HG03097 (cell line): ENCODE results near the gene RNF151.
"Not testable (repeated sequence)": the region's sequence is repeated elsewhere in the genome, so short reads cannot be mapped to it uniquely, and the experiment has no call there.

Experiments
- ATAC-seq: cut with Tn5 transposase; IDR thresholded peaks from one replicate; pipeline ENCODE4 v1.9.1; 2021; ENCODE audit not compliant: unreplicated experiment, low FRiP score

The RNF151 gene

GRCh38 chr16:1966460-1966859 is at the start of gene RNF151:
TSS of gene RNF151 (plus strand) at chr16:1966856. CDS start at chr16:1966882, 26 bp downstream.
- no peak for ATAC-seq

DNA sequence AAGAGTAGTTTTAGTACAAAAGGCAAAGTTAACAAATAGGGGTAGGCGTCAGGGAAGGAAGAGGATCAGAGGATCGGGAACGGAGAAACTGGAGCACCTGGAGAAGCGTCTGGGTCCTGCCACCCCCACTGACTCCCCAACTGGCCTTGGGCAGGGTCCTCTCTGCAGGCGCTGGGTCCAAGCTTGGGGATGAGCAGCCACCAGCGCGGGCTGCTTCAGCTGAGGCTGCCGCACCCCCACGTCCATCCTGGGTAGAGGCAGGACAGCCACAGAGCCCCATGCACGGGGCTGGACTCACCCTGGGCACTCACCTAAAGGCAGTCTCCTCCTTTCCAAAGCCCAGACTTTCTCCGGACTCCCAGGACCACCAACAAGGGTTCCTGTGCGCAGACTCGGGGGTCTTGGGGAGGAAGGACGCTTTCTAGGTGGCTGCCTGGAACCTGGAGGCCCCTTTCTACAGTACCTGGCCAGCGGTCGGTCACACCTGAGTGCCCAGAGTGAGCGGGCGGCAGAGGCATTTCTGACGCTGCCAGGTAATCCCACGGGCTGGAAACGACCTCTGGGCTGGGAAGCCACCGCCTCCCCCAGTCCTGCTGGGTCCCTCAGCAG is 49.5 kb upstream of the RNF151 start:
- ATAC-seq = no peak

- ATAC-seq = no peak
Observed at GRCh38 chr16:1917665-1918350, 48.8 kb upstream of the RNF151 start.

DNA sequence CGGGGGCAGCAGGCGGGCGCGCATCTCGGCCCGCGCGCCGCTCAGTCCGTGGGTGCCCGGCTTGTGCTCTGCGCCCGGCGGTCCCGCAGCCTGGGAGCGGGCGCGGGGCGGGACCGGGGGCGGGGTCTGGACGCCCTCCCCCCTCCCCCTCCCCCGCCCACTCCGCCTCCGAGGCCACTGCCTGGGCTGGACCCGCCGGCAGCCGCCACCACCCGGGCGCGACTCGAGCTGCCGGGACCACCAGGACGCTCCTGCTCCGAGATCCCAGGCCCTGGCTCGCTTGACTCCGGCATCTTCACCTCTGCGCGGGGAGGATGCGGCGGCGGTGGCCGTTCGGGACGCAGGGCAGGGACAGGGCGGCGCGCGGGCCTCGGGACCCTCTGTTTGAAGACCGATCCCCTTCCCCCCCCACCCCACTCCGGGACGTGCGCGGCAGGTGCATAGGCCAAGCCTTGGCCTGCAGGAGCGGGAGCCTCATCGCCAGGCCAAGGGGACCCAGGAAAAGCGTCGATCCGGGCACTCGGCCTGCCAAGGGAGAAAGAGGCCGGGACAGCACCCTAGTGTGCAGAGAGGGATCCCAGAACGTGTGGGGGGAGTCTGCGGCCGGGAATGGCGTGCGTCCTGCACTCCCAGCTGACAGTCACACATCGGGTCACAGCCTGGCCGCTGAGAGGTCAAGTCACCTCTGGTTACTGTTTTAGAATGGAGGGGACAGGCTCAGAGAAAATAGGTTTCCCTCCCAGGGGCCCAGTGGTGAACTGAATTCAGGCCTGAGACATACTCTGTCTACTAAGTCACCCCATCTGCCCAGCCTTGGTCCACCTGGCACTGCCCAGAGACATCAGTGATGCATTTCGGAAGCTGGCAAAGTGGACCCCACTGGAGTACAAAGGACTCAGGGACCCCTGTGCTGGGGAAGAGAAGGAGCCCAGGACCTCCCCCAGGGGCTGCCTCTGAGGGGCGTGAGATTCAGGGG is 48.0 kb upstream of the RNF151 start, which contains the start of gene HS3ST6:
Gene HS3ST6, minus strand, starts transcription at position 65 of the 976 bp plus-strand sequence. CDS start 92 bp downstream, outside the sequence.
- no peak for ATAC-seq

DNA sequence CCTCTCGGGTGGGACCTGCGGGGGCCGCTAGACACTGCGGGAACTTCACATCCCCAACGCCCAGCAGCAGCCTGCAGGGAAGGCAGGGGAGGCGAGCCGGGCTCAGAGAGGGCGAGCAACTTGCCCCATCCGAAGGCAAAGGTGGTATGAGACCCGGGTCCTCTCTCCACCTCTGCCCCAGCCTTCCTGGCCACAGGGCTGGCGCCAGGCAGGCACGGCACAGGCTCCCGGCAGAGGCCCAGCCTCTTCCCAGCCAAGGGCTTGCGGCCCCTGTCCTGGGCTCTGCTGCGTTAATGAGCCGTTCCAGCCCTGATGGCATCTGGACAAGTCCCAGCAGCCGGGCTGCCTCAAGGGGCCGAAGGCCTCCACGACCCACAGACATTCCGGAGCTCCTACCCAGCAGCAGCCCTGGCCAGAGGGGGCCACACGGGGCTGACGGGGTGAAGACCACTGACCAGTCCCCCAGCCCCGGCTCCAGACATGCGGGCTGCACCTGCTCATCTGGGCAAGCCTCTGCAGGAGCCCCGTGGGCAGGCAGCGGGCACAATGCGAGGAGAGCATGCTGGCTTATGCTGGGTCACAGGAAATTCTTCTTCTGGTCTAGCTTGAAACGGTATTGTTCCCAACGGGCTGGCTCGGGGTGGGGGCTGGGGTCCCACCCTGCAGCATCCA is 47.2 kb upstream of the RNF151 start:
- ATAC-seq = no peak

GRCh38 chr16:1920122-1920521 is 46.5 kb upstream of the RNF151 start:
- ATAC-seq = not testable (repeated sequence)

DNA sequence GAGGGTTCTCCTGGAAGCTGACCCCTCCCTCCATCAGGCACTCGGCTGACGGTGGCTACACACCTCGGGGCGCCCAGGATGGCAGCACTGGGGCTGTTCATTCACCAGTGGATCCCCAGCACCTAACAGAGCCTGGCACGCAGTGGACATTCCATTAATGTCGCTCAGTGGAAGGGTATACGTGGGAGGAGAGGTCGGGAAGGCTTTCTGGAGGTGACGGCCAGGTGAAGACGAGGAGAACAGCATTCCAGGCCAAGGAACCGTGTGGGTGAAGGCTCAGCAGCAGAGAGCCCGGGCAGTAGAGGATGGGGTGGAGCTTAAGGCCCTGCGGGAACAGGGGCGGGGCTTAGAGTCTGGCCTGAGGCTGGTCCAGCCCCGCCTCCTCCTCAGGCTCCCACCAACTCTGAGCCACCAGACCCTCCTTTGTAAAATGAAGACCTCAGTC is 45.9 kb upstream of the RNF151 start:
- no peak for ATAC-seq

- no peak for ATAC-seq
Observed at GRCh38 chr16:1922357-1922756, 44.3 kb upstream of the RNF151 start.

DNA sequence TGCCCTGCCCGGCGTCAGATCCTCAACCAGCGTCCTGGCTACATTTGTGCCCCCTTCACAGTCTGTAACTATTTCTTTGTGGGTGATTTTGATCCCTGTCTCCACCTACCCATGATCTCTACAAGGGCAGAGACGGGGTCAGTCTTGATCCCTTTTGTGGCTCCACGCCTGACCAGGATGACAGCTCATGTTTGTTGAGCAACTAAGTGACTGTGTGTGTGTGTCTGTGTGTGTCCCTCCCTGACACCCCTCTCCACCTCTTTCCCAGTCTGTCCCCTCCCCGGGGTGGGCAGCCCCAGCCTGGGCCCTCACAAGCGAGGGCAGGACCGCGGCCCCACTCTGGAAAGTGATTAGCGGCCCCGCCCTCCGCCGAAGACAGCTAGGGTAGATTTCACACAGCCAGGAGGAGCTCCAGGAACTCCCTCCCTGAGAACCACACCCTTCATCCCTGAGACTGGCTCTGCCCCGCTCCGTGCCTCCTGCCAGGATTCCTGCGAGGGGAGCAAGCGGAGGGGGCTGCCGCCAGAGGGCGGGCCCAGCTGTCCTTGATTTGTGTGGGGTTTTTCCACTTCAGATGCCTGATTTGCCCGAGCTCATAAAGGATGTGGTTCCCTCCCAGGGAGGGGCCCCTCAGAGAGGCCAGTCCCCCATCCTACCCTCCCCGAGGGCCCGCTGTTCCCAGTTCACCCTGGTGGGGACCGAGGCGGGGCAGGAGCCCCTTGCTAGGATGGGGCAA is 43.2 kb upstream of the RNF151 start:
- no peak for ATAC-seq

DNA sequence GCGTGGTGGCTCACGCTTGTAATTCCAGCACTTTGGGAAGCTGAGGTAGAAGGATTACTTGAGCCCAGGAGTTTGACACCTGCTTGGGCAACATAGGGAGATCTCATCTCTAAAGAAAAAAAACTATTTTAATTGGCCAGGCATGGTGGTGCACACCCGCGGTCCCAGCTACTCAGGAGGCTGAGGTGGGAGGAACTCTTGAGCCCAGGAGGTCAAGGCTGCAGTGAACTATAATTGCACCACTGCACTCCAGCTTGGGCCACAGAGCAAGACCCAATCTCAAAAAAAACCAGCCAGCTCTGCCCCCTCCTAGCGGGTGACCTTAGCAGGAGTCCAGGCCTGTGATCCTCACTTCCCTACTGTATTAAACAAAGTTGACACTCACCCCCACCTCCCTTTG is 42.6 kb upstream of the RNF151 start:
- ATAC-seq = no peak

DNA sequence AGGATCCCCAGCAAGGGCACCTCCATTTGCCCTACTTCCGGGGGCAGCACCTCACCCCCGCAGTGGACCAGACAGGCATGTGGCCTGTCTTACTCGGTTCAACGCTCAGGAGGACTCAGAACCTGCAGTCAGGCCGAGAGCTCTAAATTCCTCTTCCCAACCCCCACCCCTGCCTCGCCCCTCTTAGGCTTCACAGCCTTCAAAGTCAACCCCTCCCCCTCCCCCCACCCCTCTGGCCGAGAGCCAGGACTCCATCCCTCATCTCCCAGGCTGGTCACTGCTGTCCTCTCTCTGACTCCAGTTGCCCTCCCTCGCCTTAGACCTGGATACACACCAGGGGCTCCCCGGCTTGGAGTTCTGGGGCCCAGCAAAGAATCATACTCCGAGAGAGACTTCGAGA is 40.4 kb upstream of the RNF151 start:
- no peak for ATAC-seq

GRCh38 chr16:1929105-1929504 is 37.6 kb upstream of the RNF151 start:
- ATAC-seq = no peak

DNA sequence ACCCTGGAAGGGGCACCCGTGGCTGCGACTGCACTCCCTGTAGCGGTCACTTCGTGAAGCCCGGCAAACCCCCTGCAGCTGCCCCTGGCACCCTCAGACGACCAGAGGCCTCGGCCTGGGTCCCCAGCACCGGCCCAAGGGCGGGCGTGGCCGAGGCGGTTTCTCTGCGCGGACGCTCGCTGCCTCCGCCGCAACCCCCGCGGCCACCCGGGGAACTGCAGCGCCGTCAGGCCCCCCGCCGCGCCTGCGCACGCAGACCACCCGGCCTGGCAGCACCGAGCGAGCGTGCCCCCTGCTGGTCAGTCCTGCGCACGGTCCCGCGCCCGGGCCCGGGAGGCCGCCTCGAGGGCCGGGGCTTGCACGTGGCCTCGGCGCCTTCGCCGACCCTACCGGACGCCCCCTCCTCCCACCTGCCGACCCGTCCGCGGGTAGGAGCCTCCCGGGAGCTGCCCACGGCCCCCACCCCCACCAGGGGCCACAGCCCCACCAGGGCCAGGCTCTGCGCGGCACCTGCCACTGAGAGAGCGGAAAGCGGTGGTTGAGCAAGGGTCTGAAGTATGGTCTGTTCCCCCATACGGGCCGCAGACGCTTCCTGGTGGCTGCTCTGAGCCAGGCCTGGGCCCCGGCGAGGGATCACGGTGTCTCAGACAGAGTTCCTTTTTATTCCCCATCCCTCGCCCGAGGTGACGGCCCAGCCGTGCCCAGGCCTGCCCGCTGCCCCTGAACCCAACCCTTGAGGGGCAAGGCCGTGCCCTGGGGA is 36.9 kb upstream of the RNF151 start:
- peak; percentile 76 for ATAC-seq

- no peak for ATAC-seq
Observed at GRCh38 chr16:1930338-1930720, 36.3 kb upstream of the RNF151 start.

DNA sequence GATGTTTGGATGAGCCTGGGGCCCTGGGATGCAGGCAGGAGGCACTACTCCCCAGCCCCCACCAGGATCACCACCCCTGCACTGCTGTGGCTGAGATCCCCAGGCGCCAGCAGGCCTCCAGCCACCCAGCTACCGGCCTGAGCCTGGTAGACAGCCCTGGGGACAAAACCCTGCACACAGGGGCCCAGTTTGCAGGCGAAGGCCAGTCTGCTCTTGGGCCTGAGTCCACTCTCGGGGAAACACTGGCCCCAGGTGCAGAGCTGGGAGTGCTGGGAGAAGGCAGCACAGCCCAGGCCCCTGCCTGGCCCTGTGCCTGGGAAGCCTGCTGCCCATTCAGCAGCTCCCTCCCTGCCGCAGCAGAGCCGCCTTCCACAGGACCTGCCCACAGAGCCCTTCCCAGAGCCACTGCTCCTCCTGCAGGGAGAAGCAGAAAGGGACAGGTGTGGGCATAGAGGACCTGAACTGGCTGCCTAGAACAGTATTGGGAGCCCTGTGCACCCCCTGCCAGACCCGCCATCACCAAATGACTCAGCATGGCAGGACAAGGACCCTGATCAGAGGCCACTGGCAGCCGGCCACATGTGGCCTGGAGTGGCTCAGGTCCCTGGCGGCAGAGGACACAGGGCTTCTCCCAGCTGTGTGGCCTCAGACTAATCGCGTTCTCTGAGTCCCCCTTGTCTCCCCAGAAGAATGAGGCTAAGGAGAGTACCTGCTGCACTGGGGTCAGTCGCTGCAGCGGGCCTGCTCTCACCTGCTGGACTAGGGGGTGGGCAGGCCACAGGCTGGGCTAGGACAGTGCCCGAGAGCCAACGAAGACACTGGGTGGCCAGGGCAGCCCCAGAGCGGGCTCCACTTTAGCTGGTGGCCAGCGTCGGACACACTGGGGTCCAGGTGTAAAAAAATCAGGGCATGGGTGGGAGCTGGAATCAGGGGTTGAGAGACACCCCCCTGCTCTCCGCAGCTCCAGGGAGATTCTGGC is 34.3 kb upstream of the RNF151 start:
- no peak for ATAC-seq

DNA sequence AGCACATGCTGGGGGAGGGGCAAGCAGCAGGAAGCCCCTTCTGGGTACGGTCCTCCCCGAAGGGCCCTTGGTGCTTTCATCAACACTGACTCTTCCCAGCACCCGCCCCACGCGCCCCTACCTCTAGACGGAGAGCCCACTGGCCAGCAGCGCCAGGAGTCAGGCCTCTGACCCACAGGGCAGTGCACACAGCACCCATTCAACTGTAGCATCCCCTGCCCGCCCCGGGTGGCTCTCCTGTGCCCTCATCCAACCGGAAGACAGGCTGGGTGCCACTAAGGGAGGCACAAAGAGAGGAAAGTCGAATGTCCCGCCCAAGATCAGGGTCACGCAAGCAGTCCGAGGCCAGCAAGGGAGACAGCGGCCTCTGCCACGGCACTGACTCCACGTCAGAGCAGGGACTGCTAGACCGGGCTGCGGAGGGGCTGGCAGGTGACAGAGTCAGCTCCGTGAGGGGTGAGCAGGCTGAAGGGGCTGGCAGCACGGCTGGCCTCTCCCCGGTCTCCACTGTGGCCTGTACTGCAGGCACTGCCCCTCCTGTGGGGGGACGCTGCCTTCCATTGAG is 33.5 kb upstream of the RNF151 start:
- no peak for ATAC-seq

GRCh38 chr16:1936945-1937479 is 29.6 kb upstream of the RNF151 start:
- ATAC-seq = no peak
